Stimulated activated CD4-positive, alpha-beta T cell treated with anti-CD3 and anti-CD28 coated beads, Interleukin-4, amount 100 ng/mL, for 1 hour (primary cell): ENCODE results near the gene EVA1A.
"Not testable (repeated sequence)": the region's sequence is repeated elsewhere in the genome, so short reads cannot be mapped to it uniquely, and the experiment has no call there.

ENCODE experiments used
- DNase-seq: peaks from one replicate; pipeline ENCODE4 v3.0.0-alpha.2; 2020

Gene EVA1A

DNA sequence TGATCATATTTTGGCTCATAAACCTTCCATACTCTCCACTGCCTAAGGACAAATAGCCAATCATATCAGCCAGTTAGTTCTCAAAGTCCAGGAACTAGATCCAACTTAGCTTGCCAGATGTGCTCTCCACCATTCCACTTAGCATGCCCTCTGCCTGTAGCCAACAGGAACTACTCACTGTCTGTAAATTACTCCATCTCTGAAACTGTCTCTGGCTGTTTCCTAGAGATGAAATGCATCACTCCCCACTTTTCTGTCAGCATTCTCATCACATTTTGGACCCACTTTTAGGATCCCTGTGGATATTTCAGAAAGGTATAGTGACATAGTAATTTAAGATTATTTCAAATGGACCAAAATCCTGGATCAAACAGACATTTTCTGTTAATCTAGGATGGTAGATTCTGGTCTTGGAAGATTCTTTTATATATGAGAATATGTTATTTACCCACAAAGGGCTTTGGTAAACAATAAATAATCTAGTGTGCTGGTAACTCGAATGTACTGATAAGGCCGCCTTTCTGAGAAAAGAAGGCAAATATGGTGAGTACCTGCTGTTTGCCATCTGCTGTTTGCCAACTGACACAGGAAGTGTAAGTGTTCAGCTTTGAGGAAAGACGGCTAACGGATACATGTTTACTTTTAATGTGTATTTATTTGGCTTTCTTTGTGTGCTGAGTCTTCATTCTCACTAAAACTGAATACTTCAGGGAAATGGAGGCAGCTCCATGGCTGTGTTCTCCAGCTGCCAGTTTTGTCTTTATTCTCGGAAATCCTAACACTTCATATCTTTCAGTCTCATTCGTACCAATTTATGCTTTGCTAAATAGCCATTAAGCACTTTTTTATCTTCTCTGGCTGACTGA lies 79.5 kb downstream of the EVA1A start:
- DNase-seq, result no peak

DNA sequence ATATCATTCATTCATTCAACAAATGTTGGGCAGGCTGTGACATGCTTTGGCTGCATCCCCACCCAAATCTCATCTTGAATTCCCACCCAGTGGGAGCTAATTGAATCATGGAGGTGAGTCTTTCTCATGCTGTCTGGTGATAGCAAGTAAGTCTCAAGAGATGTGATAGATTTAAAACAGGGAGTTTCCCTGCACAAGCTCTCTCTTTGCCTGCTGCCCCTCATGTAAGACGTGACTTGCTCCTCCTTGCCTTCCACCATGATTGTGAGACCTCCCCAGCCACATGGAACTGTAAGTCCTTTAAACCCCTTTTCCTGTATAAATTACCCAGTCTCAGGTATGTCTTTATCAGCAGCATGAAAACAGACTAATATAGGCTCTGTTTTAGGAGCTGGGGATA lies 83.0 kb downstream of the EVA1A start:
- not testable (repeated sequence) for DNase-seq

DNA sequence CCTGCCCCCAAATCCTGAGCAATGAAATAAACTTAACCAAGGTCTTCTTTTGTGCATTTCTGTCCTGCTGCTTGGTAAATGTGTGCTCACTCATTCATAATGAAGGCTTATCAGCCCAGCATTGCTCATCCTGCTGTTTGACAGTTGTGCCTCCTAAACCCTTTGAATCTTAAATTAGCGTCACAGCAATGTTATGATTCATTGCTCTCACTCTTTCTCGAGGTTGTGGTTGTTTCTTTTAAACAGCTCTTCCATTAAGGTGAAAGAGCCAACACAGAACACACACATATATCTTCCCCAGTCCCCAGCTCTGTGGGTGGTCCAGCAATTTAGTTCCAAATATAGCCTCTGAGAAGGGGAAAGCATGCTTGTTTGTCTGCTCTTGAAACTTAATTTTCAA lies 84.0 kb downstream of the EVA1A start:
- DNase-seq, result no peak

DNA sequence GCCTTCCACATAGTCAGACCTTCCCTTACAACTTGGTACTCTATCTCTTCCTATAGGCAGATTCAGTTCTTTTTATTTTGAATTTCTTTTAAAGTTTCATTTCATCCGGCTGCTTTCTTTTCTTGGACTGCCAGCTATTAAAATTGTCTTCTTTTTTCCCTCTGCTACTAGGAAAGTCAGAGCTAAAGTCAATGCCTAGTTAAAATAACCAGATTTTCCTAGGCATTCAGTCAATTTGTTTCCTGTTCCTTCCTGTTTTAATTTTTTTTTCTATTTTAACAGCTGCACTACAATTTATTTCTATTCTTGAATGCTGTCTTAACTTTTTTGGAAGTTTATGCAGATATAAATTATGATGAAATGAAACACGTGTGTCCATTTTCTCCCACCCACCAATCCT lies 84.8 kb downstream of the EVA1A start:
- DNase-seq, result no peak

DNA sequence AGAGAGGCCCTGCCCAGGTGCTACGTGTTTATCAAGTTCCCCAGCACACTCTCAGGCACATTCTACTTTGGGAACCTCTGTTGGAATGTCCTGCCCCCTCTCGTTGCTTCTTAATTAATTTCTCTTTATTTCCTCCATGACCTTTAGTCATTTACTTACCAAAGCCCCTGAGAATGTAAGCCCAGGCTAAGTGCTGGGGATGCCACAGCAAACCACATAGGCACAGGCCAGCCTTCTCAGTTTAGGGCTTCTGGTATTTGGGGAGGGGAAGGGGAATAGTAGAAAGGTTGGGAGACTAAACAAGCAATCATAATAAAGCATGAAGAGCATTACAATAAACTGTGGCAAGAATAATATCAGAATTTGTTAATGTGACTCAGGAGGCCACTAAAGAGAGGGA lies 85.7 kb downstream of the EVA1A start:
- DNase-seq, result no peak

DNA sequence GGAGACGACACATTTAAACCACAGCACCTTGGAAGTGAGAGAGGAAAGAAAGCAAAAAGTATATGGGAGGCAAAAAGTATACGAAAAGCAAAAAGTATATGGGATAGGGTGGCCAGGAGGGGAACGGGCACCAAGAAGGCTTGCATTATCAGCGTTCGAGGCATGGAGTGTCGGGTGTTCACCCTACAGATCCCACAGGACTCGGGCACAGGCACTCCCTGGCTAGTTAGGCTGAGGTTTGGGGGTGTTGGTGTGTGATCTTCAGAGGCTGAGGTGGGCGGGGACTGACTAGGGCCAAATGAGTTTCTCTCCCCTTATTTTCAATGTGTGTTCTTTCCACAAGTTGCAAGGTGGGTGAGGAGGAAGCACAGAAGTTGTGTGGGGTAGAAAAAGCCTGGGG lies 86.6 kb downstream of the EVA1A start:
- DNase-seq, result no peak

DNA sequence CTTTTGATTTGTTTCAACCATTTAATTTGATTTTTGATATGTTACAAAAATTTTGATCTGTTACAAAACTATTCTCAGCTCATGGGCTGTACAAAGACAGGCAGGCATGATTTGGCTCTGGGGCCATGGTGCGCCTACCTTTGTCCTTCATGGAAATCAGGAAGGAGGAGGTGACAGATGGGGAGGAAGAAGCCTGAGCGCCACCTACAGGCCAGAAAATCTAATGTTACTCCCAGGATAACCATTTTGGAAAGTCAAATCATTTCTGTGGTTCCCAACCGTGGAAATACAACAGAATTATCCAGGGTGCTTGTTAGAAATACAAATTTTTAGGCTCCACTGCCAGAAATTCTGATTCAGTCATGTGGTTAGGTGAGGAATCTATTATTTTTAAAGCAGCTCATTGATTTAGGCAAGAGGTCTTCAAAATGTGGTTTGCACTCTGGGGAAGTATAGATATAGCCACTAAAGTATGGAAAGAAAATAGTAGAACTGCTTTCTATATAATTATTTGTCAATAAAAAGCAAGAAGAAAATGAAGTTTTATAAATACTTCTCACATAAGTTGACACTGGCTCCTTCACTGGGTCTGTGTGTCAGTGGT lies 93.9 kb downstream of the EVA1A start:
- DNase-seq, result no peak

DNA sequence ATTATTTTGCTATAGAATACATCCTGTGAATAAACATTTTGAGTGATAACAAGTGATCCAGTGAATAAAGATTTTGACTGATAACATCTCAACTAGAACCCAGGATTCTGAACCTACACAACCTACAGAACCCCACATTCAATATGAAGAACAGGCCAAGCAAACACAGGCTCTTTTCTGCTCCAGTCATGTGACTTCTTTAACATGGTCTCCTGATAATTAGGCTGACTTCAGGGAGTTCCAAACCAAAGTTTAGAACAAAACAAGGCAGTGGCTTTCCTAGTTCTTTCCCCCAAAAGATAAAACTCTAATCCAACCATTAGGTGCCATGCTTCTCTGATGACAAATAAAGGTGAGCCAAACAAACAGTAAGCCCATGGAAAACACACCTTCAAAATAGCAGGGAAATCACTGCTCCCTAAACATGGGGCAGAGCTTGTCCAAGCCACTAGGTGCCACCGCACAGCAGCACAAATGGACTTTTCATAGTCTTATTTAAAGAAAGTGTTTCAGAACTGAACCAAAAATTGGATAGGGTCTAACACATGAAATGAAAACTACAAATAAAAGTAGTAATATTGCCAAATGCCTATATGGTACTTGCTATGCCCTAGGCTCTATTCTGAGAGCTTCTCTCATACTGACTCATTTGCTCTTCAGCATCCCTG lies 95.3 kb downstream of the EVA1A start:
- no peak for DNase-seq

DNA sequence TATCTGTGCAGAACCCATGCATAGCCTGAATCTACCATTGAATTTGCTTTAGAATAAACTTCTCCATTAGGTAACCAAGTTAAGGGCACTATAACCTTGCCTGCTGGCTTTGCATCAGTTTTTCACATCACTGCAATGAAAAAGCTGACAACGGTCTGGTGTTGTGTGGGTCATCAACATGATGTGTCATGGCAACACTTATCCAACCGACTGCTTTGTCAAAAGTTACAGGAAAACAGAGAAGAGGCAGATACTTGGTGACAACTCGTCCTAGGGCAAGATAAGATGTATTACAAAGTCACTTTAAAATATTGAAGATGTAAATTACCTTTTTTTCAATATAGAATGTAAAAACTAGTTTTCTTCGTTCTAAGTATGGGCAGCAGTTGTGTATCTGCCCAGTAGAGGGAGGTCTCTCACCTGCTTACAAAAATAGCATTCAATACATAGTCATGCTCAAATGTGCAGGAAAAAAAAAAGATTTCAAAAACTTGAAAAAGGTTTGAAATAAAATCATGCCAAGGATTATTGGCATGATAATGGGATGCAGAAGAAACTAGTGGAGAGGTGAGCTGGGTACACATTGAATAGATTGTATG lies 96.3 kb downstream of the EVA1A start:
- DNase-seq, result no peak

DNA sequence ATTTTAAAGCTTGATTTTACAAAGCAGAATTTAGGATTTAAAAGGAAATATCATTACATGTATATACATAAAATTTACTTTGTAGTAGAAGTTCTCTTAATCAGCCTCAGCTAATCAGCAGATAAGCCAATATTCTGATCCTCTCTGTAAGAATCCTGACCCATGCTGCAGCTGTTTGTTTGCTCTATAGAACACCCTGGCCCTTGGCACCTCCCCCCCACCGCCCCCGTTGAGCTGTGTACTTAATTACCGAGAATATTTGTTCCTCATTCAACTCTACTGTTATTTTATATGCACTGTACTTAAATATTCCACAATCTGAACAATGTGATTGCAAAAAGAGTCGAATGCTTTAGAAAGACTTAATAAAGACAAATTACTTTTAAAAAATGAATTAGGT lies 98.0 kb downstream of the EVA1A start:
- no peak for DNase-seq

DNA sequence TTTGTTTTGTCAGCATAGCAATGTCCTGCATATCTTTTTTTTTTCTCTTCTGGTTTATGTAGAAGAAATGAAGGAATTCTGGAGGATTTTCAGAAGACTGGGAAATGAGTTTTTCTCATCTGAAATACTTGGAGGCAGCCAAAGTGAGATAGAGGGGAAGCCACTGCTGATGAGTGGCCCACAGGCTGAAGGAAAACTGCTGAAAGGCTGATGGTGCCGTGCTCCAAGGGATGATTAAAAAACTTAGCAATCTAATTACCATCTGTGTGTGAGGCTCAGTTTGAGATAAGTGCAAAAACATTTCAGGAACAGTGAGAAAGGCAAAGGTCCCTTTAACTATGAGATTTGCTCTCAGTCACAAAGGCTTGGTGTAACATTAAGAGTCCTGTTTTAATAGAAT lies 98.5 kb downstream of the EVA1A start:
- DNase-seq, result no peak

DNA sequence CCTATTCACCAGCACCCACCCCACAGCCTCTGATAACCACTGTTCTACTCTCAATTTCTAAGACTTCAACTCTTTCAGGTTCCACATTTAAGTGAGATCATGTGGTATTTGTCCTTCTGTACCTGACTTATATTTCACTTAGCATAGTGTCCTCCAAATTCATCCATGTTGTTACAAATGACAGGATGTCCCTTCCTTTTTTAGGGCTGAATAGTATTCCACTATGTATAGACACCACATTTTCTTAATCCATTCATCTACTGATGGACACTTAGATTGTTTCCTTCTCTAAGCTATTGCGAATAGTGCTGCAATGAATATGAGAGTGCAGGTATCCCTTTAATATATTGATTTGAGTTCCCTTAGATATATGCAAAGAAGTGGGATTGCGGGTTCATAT lies 100.1 kb downstream of the EVA1A start:
- DNase-seq, result no peak

DNA sequence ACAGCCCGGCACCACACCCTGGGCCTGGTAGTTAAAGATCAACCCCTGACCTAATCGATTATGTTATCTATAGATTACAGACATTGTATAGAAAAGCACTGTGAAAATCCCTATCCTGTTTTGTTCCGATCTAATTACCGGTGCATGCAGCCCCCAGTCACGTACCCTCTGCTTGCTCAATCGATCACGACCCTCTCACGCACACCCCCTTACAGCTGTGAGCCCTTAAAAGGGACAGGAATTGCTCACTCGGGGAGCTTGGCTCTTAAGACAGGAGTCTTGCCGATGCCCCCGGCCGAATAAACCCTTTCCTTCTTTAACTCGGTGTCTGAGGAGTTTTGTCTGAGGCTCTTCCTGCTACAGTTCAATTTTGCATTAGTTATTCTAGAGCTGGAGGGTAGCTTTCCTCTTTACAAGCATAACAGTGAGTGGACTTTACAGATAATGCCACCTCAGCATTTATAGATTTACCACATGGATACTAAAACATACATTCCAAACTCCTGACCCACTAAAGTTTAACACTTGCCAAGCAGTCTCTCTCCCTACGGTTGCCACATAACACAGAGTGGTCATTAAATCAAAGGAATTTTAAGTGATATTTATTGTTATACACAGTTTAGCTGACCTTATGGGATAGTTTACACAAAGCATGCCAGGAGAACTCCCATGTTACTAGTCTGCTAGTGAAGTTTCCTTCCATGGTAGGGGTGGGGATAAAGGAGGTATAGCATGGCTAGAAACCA lies 101.0 kb downstream of the EVA1A start:
- no peak for DNase-seq

DNA sequence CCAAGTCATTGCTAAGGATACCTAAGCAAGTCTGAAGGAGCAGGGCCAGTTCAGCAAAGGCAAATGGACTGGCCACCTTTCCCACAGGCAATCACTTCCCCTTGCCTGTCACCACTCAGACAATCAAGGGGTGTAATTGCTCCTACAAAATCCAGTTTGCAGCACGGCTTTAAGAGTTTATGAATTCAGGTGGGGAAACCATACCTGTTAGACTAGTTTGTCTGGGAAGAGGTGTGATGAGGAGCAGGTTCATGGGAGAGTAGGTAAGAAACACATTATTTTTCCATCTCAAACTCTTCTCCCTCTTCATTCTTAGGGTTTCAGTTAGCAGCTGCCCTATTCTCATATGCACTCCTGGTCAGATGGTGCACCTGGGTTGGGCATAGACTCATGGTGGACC lies 102.5 kb downstream of the EVA1A start:
- no peak for DNase-seq

DNA sequence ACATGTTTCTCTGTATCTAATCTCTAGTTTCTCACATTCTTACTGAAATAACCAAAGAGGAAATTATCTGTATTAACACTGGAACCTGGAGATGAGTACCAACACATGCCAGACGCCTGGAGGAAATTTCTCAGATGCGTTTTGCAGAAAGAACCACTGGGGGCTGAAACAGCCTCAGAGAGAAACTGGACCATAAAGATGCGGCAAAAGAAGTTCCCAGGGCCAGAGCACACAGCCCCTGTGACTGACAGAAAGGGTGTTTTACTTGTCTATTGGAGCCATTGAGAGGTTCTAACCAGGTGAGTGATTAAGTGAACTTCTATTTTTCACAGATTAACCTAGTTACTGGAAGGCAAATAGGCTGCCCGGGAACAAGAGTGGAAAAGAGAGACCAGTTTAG lies 103.9 kb downstream of the EVA1A start:
- DNase-seq, result no peak

DNA sequence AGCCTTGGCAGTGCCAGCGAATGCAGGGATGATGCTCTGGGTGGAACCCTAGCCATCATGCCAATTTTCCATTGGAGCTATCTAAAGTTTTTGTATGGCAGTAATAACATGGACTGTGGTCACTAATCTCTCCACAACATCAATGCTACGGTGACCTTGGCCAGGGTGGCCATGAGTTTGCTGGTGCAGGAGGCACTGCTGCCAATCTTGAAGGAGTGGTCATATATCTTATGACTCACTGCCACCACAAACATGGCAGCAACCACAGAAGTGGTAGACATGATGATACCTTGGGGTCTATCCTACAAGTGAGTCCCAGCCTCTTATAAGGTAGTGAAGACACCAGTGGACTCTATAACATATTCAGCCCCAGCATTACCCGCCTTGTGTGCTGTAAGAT lies 104.6 kb downstream of the EVA1A start:
- DNase-seq, result no peak

DNA sequence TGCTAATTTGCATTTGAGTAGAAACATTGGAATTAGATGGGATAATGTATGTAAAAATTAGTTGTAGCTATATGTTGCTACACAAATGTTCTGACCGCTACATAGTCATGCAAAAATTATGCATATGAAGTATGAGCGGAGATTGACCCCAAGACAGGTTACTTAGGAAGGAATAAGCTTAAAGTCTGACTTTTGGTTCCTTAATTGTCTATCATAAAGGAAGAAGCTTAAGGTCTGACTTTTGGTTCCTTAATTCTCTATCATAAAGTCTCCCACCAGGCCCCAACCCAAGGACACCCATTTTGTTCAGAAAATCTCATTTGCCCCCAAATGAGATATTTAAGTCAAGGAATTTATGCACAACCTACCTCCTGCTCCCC lies 106.5 kb downstream of the EVA1A start:
- DNase-seq, result no peak

DNA sequence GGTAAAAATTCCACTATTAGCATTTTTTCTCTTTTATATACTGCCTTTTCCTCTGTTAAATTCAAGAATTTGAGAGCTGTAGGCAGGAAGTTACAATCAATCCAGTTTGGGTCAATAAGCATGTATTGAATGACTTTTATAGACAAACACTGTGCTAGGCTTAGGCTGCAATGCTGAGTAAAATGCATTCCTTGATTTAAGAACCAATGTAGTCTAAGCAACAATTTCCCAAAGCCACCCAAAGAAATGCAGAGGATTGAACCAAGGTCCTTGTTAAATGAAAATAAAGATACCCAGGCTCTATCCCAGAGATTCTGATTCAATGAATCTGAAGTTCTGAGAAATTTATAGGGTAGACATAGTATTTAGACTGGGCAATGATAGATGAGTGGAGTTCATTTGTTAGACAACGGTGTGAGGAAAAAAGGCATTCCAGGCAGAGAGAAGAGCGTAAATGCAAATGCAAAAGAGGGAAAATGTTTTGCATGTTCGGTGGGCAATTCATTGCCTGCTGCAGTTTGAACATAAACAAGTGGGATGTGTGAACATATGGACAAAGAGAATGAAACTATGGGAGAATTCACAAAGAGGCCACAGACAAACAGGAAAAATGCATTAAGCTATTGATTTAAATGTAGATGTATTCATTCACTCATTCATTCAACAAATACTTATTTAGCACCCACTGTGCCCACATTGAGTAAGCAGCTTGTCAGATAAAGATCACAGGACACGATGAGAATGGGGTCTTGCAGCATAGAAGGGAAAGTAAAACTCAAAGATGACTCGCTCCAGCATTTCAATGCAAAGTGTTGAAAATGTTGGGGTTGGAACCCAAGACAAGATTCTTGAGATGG lies 107.1 kb downstream of the EVA1A start:
- DNase-seq, result no peak

DNA sequence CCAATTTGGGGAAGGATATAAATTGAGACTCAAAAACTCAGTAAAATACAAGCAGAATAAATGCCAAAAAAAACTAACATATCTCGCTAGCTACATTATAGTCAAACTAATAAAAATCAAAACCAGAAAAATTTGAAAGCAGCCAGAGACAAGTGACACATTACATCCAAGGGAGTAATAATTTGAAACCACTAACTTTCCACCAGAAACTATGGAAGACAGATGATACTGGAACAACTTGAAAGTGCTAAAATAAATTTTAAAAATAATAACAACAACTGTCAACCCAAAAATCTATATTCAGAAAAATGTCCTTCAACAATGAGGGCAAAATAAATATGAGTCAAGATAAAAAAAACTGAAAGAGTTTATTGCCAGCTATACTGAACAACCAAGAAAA lies 110.7 kb downstream of the EVA1A start:
- no peak for DNase-seq

DNA sequence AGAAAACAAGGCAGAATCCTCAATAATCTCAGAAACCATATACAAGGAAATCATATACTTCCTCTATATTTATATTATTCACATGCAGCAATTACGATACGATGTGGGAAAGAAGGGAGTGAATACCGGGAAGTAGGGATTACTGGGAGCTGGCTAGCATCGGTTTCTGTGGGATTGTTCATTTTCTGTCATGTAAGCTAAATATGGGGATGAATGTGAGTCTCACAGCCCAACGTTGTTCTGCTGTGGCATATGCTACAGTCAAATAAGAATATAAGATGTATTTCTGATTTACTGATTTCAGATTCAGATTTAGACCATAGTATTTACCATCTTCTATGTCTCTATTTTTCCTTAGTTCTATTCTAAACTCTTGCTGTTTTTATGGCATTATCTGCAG lies 113.6 kb downstream of the EVA1A start:
- no peak for DNase-seq
